Skeletal muscle satellite cell (primary cell): ENCODE data around the gene CCDC33.

Experiments used
- H3K27me3 ChIP-seq: 2 replicates; pipeline ENCODE4 v1.7.0; 2013; ENCODE audit warnings: low read length; ENCODE audit not compliant: control insufficient read depth, insufficient read depth
- H3K36me3 ChIP-seq: 2 replicates; pipeline ENCODE4 v1.7.0; 2013; ENCODE audit warnings: mild to moderate bottlenecking, control low read depth, low read length; ENCODE audit not compliant: insufficient read depth
- H3K4me1 ChIP-seq: 2 replicates; pipeline ENCODE4 v1.7.0; 2013; ENCODE audit warnings: low read length; ENCODE audit not compliant: control insufficient read depth, insufficient read depth
- H3K4me2 ChIP-seq: 2 replicates; pipeline ENCODE4 v1.7.0; 2013; ENCODE audit warnings: mild to moderate bottlenecking, low read length
- H3K4me3 ChIP-seq: 2 replicates; pipeline ENCODE4 v1.7.0; 2013; ENCODE audit warnings: low read length
- H3K9ac ChIP-seq: 2 replicates; pipeline ENCODE4 v1.7.0; 2013; ENCODE audit warnings: mild to moderate bottlenecking, low read depth, low read length, moderate library complexity
- H3K9me3 ChIP-seq: replicated peaks from 2 replicates; pipeline ENCODE4 v1.7.0; 2013; ENCODE audit warnings: mild to moderate bottlenecking, control low read depth, low read length

Gene CCDC33

GRCh38 chr15:74252721-74253120, 16.6 kb downstream of the CCDC33 start:
- H3K4me3 ChIP-seq, result no peak overlapping the region
- H3K4me2 ChIP-seq, result no peak overlapping the region
- H3K36me3 ChIP-seq, result no peaks in the 10 kb centered on the region
- peaks cover 30% of the 10 kb centered on the region for H3K27me3 ChIP-seq
- H3K9me3 ChIP-seq, result no peaks in the 10 kb centered on the region
- peaks cover 22% of the 10 kb centered on the region for H3K4me1 ChIP-seq
- H3K9ac ChIP-seq, result no peak overlapping the region

- no peak overlapping the region for H3K9ac ChIP-seq
- no peaks in the 10 kb centered on the region for H3K9me3 ChIP-seq
- H3K4me3 ChIP-seq, result no peak overlapping the region
- H3K27me3 ChIP-seq, result peaks cover 36% of the 10 kb centered on the region
- no peaks in the 10 kb centered on the region for H3K36me3 ChIP-seq
- peaks cover 22% of the 10 kb centered on the region for H3K4me1 ChIP-seq
- H3K4me2 ChIP-seq, result no peak overlapping the region
Measured at GRCh38 chr15:74253211-74253921, 17.2 kb downstream of the CCDC33 start.

GRCh38 chr15:74257105-74257504, 21.0 kb downstream of the CCDC33 start:
- H3K4me3 ChIP-seq, result no peak overlapping the region
- H3K27me3 ChIP-seq, result peaks cover 62% of the 10 kb centered on the region
- H3K9ac ChIP-seq, result no peak overlapping the region
- peaks cover 12% of the 10 kb centered on the region for H3K4me1 ChIP-seq
- H3K36me3 ChIP-seq, result no peaks in the 10 kb centered on the region
- H3K9me3 ChIP-seq, result no peaks in the 10 kb centered on the region
- no peak overlapping the region for H3K4me2 ChIP-seq

GRCh38 chr15:74257623-74258022, 21.5 kb downstream of the CCDC33 start:
- Histone ChIP-seq H3K4me1 (peaks cover 7% of the 10 kb centered on the region), H3K4me2 (no peak overlapping the region), H3K36me3 (no peaks in the 10 kb centered on the region), H3K27me3 (peaks cover 67% of the 10 kb centered on the region), H3K4me3 (no peak overlapping the region), H3K9ac (no peak overlapping the region), H3K9me3 (no peaks in the 10 kb centered on the region)

GRCh38 chr15:74258456-74259291, 22.5 kb downstream of the CCDC33 start:
- peaks cover 75% of the 10 kb centered on the region for H3K27me3 ChIP-seq
- H3K9me3 ChIP-seq, result no peaks in the 10 kb centered on the region
- H3K9ac ChIP-seq, result no peak overlapping the region
- H3K36me3 ChIP-seq, result no peaks in the 10 kb centered on the region
- H3K4me3 ChIP-seq, result no peak overlapping the region
- H3K4me1 ChIP-seq, result no peaks in the 10 kb centered on the region
- H3K4me2 ChIP-seq, result no peak overlapping the region

GRCh38 chr15:74259292-74259648, 23.1 kb downstream of the CCDC33 start:
- H3K36me3 ChIP-seq, result no peaks in the 10 kb centered on the region
- no peaks in the 10 kb centered on the region for H3K4me1 ChIP-seq
- H3K9me3 ChIP-seq, result no peaks in the 10 kb centered on the region
- no peak overlapping the region for H3K9ac ChIP-seq
- H3K4me2 ChIP-seq, result no peak overlapping the region
- H3K4me3 ChIP-seq, result no peak overlapping the region
- peaks cover 76% of the 10 kb centered on the region for H3K27me3 ChIP-seq

GRCh38 chr15:74259821-74260607, 23.9 kb downstream of the CCDC33 start:
- Histone ChIP-seq H3K9me3 (no peaks in the 10 kb centered on the region), H3K4me3 (no peak overlapping the region), H3K27me3 (peaks cover 83% of the 10 kb centered on the region), H3K4me2 (no peak overlapping the region), H3K9ac (no peak overlapping the region), H3K4me1 (no peaks in the 10 kb centered on the region), H3K36me3 (no peaks in the 10 kb centered on the region)

GRCh38 chr15:74261041-74261440, 24.9 kb downstream of the CCDC33 start:
- Histone ChIP-seq H3K27me3 (peaks cover 81% of the 10 kb centered on the region), H3K4me2 (no peak overlapping the region), H3K4me1 (no peaks in the 10 kb centered on the region), H3K4me3 (no peak overlapping the region), H3K36me3 (no peaks in the 10 kb centered on the region), H3K9me3 (no peaks in the 10 kb centered on the region), H3K9ac (no peak overlapping the region)

- Histone ChIP-seq H3K4me1 (no peaks in the 10 kb centered on the region), H3K27me3 (peaks cover 81% of the 10 kb centered on the region), H3K4me2 (no peak overlapping the region), H3K9ac (no peak overlapping the region), H3K36me3 (no peaks in the 10 kb centered on the region), H3K4me3 (no peak overlapping the region), H3K9me3 (no peaks in the 10 kb centered on the region)
Measured at GRCh38 chr15:74261685-74262084, 25.6 kb downstream of the CCDC33 start.

GRCh38 chr15:74262151-74262550, 26.0 kb downstream of the CCDC33 start:
- no peak overlapping the region for H3K9ac ChIP-seq
- H3K36me3 ChIP-seq, result no peaks in the 10 kb centered on the region
- H3K4me2 ChIP-seq, result no peak overlapping the region
- H3K27me3 ChIP-seq, result peaks cover 79% of the 10 kb centered on the region
- no peak overlapping the region for H3K4me3 ChIP-seq
- no peaks in the 10 kb centered on the region for H3K9me3 ChIP-seq
- H3K4me1 ChIP-seq, result no peaks in the 10 kb centered on the region

- Histone ChIP-seq H3K9ac (no peak overlapping the region), H3K4me1 (no peaks in the 10 kb centered on the region), H3K4me3 (no peak overlapping the region), H3K27me3 (peaks cover 78% of the 10 kb centered on the region), H3K4me2 (no peak overlapping the region), H3K36me3 (no peaks in the 10 kb centered on the region), H3K9me3 (no peaks in the 10 kb centered on the region)
Measured at GRCh38 chr15:74262625-74263024, 26.5 kb downstream of the CCDC33 start.
